Fibroblast of lung (primary cell): ENCODE data around the gene MVB12A.

Source experiments
- CTCF ChIP-seq, 2 donors: IDR thresholded peaks in 1 of 2; conservative IDR thresholded peaks in 1 of 2; 1 replicate in 1 of 2; 2 replicates in 1 of 2; pipeline ENCODE4 v1.5.1; 2011 to 2012; ENCODE audit warnings: low read length in 2 of 2, control low read depth in 1 of 2, inconsistent platforms in 1 of 2, low read depth in 1 of 2, mild to moderate bottlenecking in 1 of 2
- EZH2 ChIP-seq: IDR thresholded peaks from 2 replicates; pipeline ENCODE4 v1.5.1; 2012; ENCODE audit warnings: low read length, control low read depth, mild to moderate bottlenecking; ENCODE audit errors: missing control alignments

GRCh38 chr19:17393914-17394313, 25.9 kb upstream of the MVB12A start, which contains the start of gene CCDC194:
- TF ChIP-seq CTCF (conservative IDR thresholded peaks at IDR 0.05 in 1 of 2, IDR thresholded peaks at IDR 0.05 in 1 of 2; ENCODE audit: low read depth in 1 of 2, low read length in 2 of 2) (no peak), EZH2 (no peak)
